GM12878 (cell line): ENCODE measurements around the gene APCDD1L. TPM values are rescaled to one million over a fixed set of nuclear protein-coding genes. Genes with fewer than 3 reads are reported as not detected.

Source experiments
- ATAC-seq: fragments of 200-7000 bp; cut with Tn5 transposase; 3 replicates; pipeline ENCODE4 v1.9.1; 2020; ENCODE audit warnings: mild to moderate bottlenecking, moderate library complexity
- BruUV-seq: library from RNA; stranded (reverse); fragments of 400-500 nt; replicated peaks from 2 replicates; lab custom pipeline; 2021; lab: Mats Ljungman, UMichigan
- CTCF ChIA-PET: fragments of 300-600 bp; sonication (Branson Sonifier 250); formaldehyde crosslinking; extraction: SDS; loops from one replicate; lab custom pipeline; 2021; ENCODE audit warnings: inconsistent platforms; lab: Yijun Ruan, JAX
- POLR2A ChIA-PET: fragments of 350-600 bp; formaldehyde crosslinking; extraction: SDS; loops from one replicate; lab custom pipeline; 2021; ENCODE audit warnings: inconsistent platforms; lab: Charles Lee
- RAD21 ChIA-PET: fragments of 300-600 bp; sonication (Branson Sonifier 250); formaldehyde crosslinking; loops from one replicate; lab custom pipeline; 2023; ENCODE audit warnings: antibody characterized with exemption; ENCODE audit not compliant: unreplicated experiment; lab: Charles Lee
- SMC1A ChIA-PET: fragments of 300-600 bp; sonication (Branson Sonifier 250); formaldehyde crosslinking; loops from one replicate; lab custom pipeline; 2023; ENCODE audit not compliant: unreplicated experiment, uncharacterized antibody; lab: Charles Lee
- DNase-seq: peaks from one replicate; pipeline ENCODE4 v3.0.0-alpha.2; 2011; ENCODE audit warnings: low read depth, low spot score
- FAIRE-seq: peaks from 3 replicates; lab custom pipeline; 2011; peaks lifted over from hg19 to GRCh38; lab: Jason Lieb, UNC
- H2AFZ ChIP-seq: 2 replicates; pipeline ENCODE4 v1.6.0; 2011; ENCODE audit warnings: low read depth, low read length, control low read depth; ENCODE audit not compliant: control insufficient read depth
- H3K27ac ChIP-seq: 2 replicates; pipeline ENCODE4 v1.5.1; 2011; ENCODE audit warnings: control low read depth; ENCODE audit not compliant: control insufficient read depth, insufficient read depth
- H3K27me3 ChIP-seq, 2 experiments: replicated peaks in 1 of 2; 2 replicates each; pipeline versions ENCODE4 v1.6.0 to v1.6.1; 2011; ENCODE audit warnings: low read length in 1 of 2; ENCODE audit not compliant: control insufficient read depth in 2 of 2, insufficient read depth in 2 of 2
- H3K36me3 ChIP-seq, 2 experiments: 2 replicates each; pipeline ENCODE4 v1.5.1; 2011; ENCODE audit warnings: low read length in 1 of 2; ENCODE audit not compliant: control insufficient read depth in 2 of 2, insufficient read depth in 2 of 2
- H3K4me1 ChIP-seq: 2 replicates; pipeline ENCODE4 v1.6.1; 2011; ENCODE audit warnings: mild to moderate bottlenecking, low read length, moderate library complexity, mixed read lengths; ENCODE audit not compliant: control insufficient read depth, insufficient read depth
- H3K4me2 ChIP-seq: 2 replicates; pipeline ENCODE4 v1.6.0; 2011; ENCODE audit warnings: control low read depth; ENCODE audit not compliant: control insufficient read depth, insufficient read depth
- H3K4me3 ChIP-seq: fragments of 200-600 bp; sonication (generic); 2 replicates; pipeline ENCODE4 v1.5.1; 2016
- H3K79me2 ChIP-seq: 2 replicates; pipeline ENCODE4 v1.6.0; 2011; ENCODE audit warnings: low read length; ENCODE audit not compliant: control insufficient read depth, insufficient read depth
- H3K9ac ChIP-seq: 2 replicates; pipeline ENCODE4 v1.8.0; 2011; ENCODE audit warnings: low read length, control low read depth, mixed read lengths; ENCODE audit not compliant: control insufficient read depth, insufficient read depth
- H3K9me3 ChIP-seq: replicated peaks from 3 replicates; pipeline ENCODE4 v1.5.1; 2011; ENCODE audit warnings: mild to moderate bottlenecking, low read length; ENCODE audit not compliant: control insufficient read depth, insufficient read depth
- H4K20me1 ChIP-seq: 2 replicates; pipeline ENCODE4 v1.6.0; 2011; ENCODE audit not compliant: control insufficient read depth, insufficient read depth
- ATF7 ChIP-seq: fragments of 450-650 bp; IDR thresholded peaks from 2 replicates; pipeline ENCODE4 v1.6.1; 2016; ENCODE audit warnings: low read depth, mild to moderate bottlenecking
- CREB1 ChIP-seq: IDR thresholded peaks from 2 replicates; pipeline ENCODE4 v1.6.1; 2012; ENCODE audit warnings: low read depth, mild to moderate bottlenecking, inconsistent platforms
- E2F4 ChIP-seq: IDR thresholded peaks from 2 replicates; pipeline ENCODE4 v1.6.1; 2012; ENCODE audit warnings: low read depth, low read length, improper control_type of control experiment
- EGR1 ChIP-seq, 2 experiments: IDR thresholded peaks; 1 replicate in 1 of 2; 2 replicates in 1 of 2; pipeline ENCODE4 v1.6.1; 2011 to 2012; ENCODE audit warnings: low read depth in 2 of 2, low read length in 2 of 2, borderline replicate concordance in 1 of 2, mild to moderate bottlenecking in 1 of 2, moderate library complexity in 1 of 2
- FOXM1 ChIP-seq: IDR thresholded peaks from 2 replicates; pipeline ENCODE4 v1.6.1; 2012; ENCODE audit warnings: low read depth, mild to moderate bottlenecking, inconsistent platforms, low read length, moderate library complexity
- IRF4 ChIP-seq: IDR thresholded peaks from 2 replicates; pipeline ENCODE4 v1.6.1; 2011; ENCODE audit warnings: low read depth, low read length
- JUND ChIP-seq: IDR thresholded peaks from 2 replicates; pipeline ENCODE4 v1.6.1; 2012; ENCODE audit warnings: low read depth, mild to moderate bottlenecking, low read length, improper control_type of control experiment, moderate library complexity
- MTA2 ChIP-seq: fragments of 450-650 bp; IDR thresholded peaks from 2 replicates; pipeline ENCODE4 v1.6.1; 2016; ENCODE audit warnings: low read depth, mild to moderate bottlenecking, moderate library complexity
- MTA3 ChIP-seq: IDR thresholded peaks from 2 replicates; pipeline ENCODE4 v1.6.1; 2012; ENCODE audit warnings: low read length, inconsistent platforms, borderline replicate concordance
- MXI1 ChIP-seq: fragments of 150-350 bp; IDR thresholded peaks from 2 replicates; pipeline ENCODE4 v1.6.1; 2011; ENCODE audit warnings: low read depth, mild to moderate bottlenecking, inconsistent platforms, low read length, improper control_type of control experiment
- NR2C2 ChIP-seq: IDR thresholded peaks from 2 replicates; pipeline ENCODE4 v1.6.1; 2011; ENCODE audit warnings: borderline replicate concordance, low read depth; ENCODE audit not compliant: control insufficient read depth, insufficient read length
- PRDM15 ChIP-seq: fragments of 450-650 bp; formaldehyde crosslinking; IDR thresholded peaks from 2 replicates; pipeline ENCODE4 v1.4.0; 2020; ENCODE audit warnings: mild to moderate bottlenecking, moderate library complexity
- SKIL ChIP-seq: fragments of 450-650 bp; IDR thresholded peaks from 2 replicates; pipeline ENCODE4 v1.6.1; 2017; ENCODE audit warnings: mild to moderate bottlenecking, low read depth, inconsistent platforms; ENCODE audit not compliant: poor library complexity, severe bottlenecking
- TBL1XR1 ChIP-seq: IDR thresholded peaks from 2 replicates; pipeline ENCODE4 v1.6.1; 2012; ENCODE audit warnings: low read depth, low read length, improper control_type of control experiment
- ZNF274 ChIP-seq: IDR thresholded peaks from one replicate; pipeline ENCODE4 v1.8.0; 2011; ENCODE audit not compliant: insufficient read length, insufficient read depth
- ZZZ3 ChIP-seq: IDR thresholded peaks from 2 replicates; pipeline ENCODE4 v1.6.1; 2011; ENCODE audit warnings: low read depth; ENCODE audit not compliant: control insufficient read depth, insufficient read length
- WGBS: methylation state at CpG from one replicate; pipeline ENCODE4 v1.1.6; 2016; ENCODE audit warnings: low lambda C conversion rate; ENCODE audit not compliant: insufficient replicate concordance, insufficient coverage; ENCODE audit errors: missing lambda C conversion rate; 5-methylcytosine and 5-hydroxymethylcytosine counted together
- in situ Hi-C: fragments of 300-500 bp; cut with MboI; formaldehyde crosslinking; loops from 9 replicates; pipeline ENCODE4 v1.14.3; 2018; ENCODE audit warnings: mixed read lengths
- intact Hi-C: fragments of 100-400 bp; cut with micrococcal nuclease; formaldehyde crosslinking; loops from one replicate; pipeline ENCODE4 v1.14.2; 2022; ENCODE audit not compliant: unreplicated experiment
- polyA plus RNA-seq, 11 experiments: library from polyadenylated mRNA; depleted of rRNA in 4 of 11; unstranded in 6 of 11; stranded (reverse) in 5 of 11; fragments of >200 nt; fragmentation: Nextera tagmentation in 4 of 11; fragmentation: Illumina TruSeq in 1 of 11; extraction: Ambion mirVana in 4 of 11; extraction: Trizol in 1 of 11; gene quantifications; 1 replicate in 1 of 11; 2 replicates in 10 of 11; pipeline versions ENCODE4 v1.2.1 to v1.2.3, GENCODE V29; 2011 to 2016; ENCODE audit warnings: inconsistent platforms in 2 of 11, missing spikeins in 2 of 11, low read depth in 1 of 11
- total RNA-seq, 4 experiments: library from RNA; depleted of rRNA in 3 of 4; stranded (reverse); fragments of >200 nt in 3 of 4; fragmentation: Illumina TruSeq in 1 of 4; extraction: Trizol in 1 of 4; gene quantifications; 2 replicates each; pipeline versions ENCODE4 v1.2.1 to v1.2.3, GENCODE V29; 2013 to 2021

The APCDD1L gene
- total and polyA plus RNA-seq, 10 of the 15 experiments (the other 5 are each of a cell fraction or from before 2014, with no cell fraction given): 0.14 to 0.50 TPM; not detected in 8

GRCh38 chr20:58512808-58513552, 2.2 kb downstream of the APCDD1L start (continued):
- TF ChIP-seq MTA3 (no peak), FOXM1 (no peak), ATF7 (no peak), TBL1XR1 (no peak)

GRCh38 chr20:58511861-58512260, 3.3 kb downstream of the APCDD1L start:
- BruUV-seq: no TSS peak
- in situ Hi-C loops (no loop called here), intact Hi-C loops (no loop called here)
- H3K36me3 ChIP-seq: no peaks in the 10 kb centered on the region
- DNase-seq (no peak), ATAC-seq (no peak), FAIRE-seq (no peak)
- H2AFZ ChIP-seq: no peak overlapping the region
- RAD21 ChIA-PET: no interaction called here
- H3K4me1 ChIP-seq: no peaks in the 10 kb centered on the region
- H3K4me2 ChIP-seq: no peak overlapping the region
- H4K20me1 ChIP-seq: no peaks in the 10 kb centered on the region
- 70% methylated on average over 9 of the region's 9 CpGs for WGBS
- CTCF ChIA-PET: interaction anchor here (0.6 to 0.8 kb wide), 2 partner anchors 29 to 277 kb away, joined by 3 to 4 read pairs; no protein-coding TSS in a partner anchor
- H3K9ac ChIP-seq: no peak overlapping the region
- H3K27ac ChIP-seq: no peak overlapping the region
- no peaks in the 10 kb centered on the region for H3K79me2 ChIP-seq
- no peak overlapping the region for H3K4me3 ChIP-seq
- no peaks in the 10 kb centered on the region; the same call in 2 of the 3 replicates for H3K9me3 ChIP-seq
- no peaks in the 10 kb centered on the region; a peak in 2 of 4 replicates for H3K27me3 ChIP-seq
- POLR2A ChIA-PET: no interaction called here
- SMC1A ChIA-PET: interaction anchor here (0.6 to 1.3 kb wide), 2 partner anchors 46 to 54 kb away, joined by 3 read pairs; no protein-coding TSS in a partner anchor
- TF ChIP-seq SKIL (no peak), E2F4 (no peak), MXI1 (no peak), PRDM15 (CRISPR knock-in tag) (no peak), ZNF274 (no peak), CREB1 (no peak), EGR1 (IDR thresholded peaks at IDR 0.05; ENCODE audit: borderline replicate concordance in 1 of 2, low read depth in 2 of 2, low read length in 2 of 2) (no peak), MTA2 (no peak), ZZZ3 (no peak), IRF4 (no peak), JUND (no peak), NR2C2 (no peak)
